ENCODE results near the gene FGF19. TPM values are rescaled to one million over a fixed set of nuclear protein-coding genes. Genes with fewer than 3 reads are reported as not detected.

FGF19 gene
- total RNA-seq, 1 experiment from 2014 or later, result 7.4 TPM

- no peak within 1 kb of the TSS for H2BK5ac ChIP-seq (ENCODE audit: insufficient read length, low read length)
- peak within 1 kb of the TSS; percentile 92 to 93 for H3K4me3 Mint-ChIP-seq
- H2BK20ac ChIP-seq (ENCODE audit: low read depth, low read length, poor library complexity, severe bottlenecking), result no peak within 1 kb of the TSS
- peak within 1 kb of the TSS; percentile 71 for H3K9ac ChIP-seq (ENCODE audit: extremely low read depth, insufficient read length, low read length)
- H4K20me1 ChIP-seq (ENCODE audit: control insufficient read depth, insufficient read depth, insufficient read length), result no peaks in the 10 kb centered on the region
- H3K9me3 Mint-ChIP-seq, result no peaks in the 10 kb centered on the region
- no peak within 1 kb of the TSS for H4K91ac ChIP-seq (ENCODE audit: insufficient read length, low read depth, low read length)
- H3K4me1 ChIP-seq (ENCODE audit: insufficient read depth, low read length), result no peaks in the 10 kb centered on the region; the same call in 1 of the 2 replicates
- H3K4me1 Mint-ChIP-seq, result peaks cover 9 to 16% of the 10 kb centered on the region in 2 experiments
- TF ChIP-seq CTCF (conservative IDR thresholded peaks at IDR 0.05), result no peak
- peak within 1 kb of the TSS; percentile 60; the same call in 1 of the 2 replicates for H3K14ac ChIP-seq (ENCODE audit: insufficient read depth, low read length)
- peak; percentile 96 for DNase-seq
- H4K8ac ChIP-seq (replicated peaks; ENCODE audit: insufficient read length, low read depth, low read length), result no peak within 1 kb of the TSS
- H3K27ac Mint-ChIP-seq, result peak within 1 kb of the TSS in 2 of 3 experiments; percentile 89 to 92; a peak in 3 of 7 replicates
- H3K36me3 Mint-ChIP-seq (ENCODE audit: insufficient read depth in 1 of 3, low read depth in 3 of 3), result peaks cover 2 to 29% (median 23%) of the 10 kb centered on the region in 3 experiments; a peak in 6 of 7 replicates
- no peak within 1 kb of the TSS for H3K18ac ChIP-seq (ENCODE audit: insufficient read length, low read depth, low read length)
- no peak within 1 kb of the TSS for H4K5ac ChIP-seq (ENCODE audit: insufficient read length, low read depth, low read length)
- H2BK15ac ChIP-seq (ENCODE audit: low read depth, low read length), result no peak within 1 kb of the TSS
- H3K27ac ChIP-seq (ENCODE audit: insufficient read length, low read depth, low read length), result no peak within 1 kb of the TSS
- H3K4me2 ChIP-seq (ENCODE audit: insufficient read depth, insufficient read length, low read length), result peak within 1 kb of the TSS; percentile 81
- H2BK120ac ChIP-seq (ENCODE audit: low read depth, low read length, poor library complexity, severe bottlenecking), result no peak within 1 kb of the TSS
- H2BK12ac ChIP-seq (ENCODE audit: insufficient read length, low read depth, low read length), result no peak within 1 kb of the TSS
- H3K27me3 Mint-ChIP-seq (ENCODE audit: low read depth), result peaks cover 1% of the 10 kb centered on the region; the same call in 1 of the 2 replicates
- H3K23me2 ChIP-seq (ENCODE audit: insufficient read length, low read depth, low read length, poor library complexity, severe bottlenecking), result peaks cover 8% of the 10 kb centered on the region
- no peak within 1 kb of the TSS for H3K56ac ChIP-seq (ENCODE audit: insufficient read length, low read depth, low read length)
- no peak within 1 kb of the TSS for H3T11ph ChIP-seq (ENCODE audit: low read length)
- H3K27me3 ChIP-seq (ENCODE audit: insufficient read depth, low read length), result no peaks in the 10 kb centered on the region
- peaks cover 14% of the 10 kb centered on the region for H3K79me1 ChIP-seq (ENCODE audit: insufficient read depth, low read depth, low read length, poor library complexity, severe bottlenecking)
- no CpG with 5 or more reads among the region's 72 CpGs for WGBS (ENCODE audit: extremely low coverage, insufficient read length, low lambda C conversion rate)
- H2AK5ac ChIP-seq (ENCODE audit: insufficient read length, low read length), result no peak within 1 kb of the TSS
- H2AFZ ChIP-seq (ENCODE audit: low read length), result no peak within 1 kb of the TSS
- H3K23ac ChIP-seq (ENCODE audit: insufficient read length, low read depth, low read length), result no peak within 1 kb of the TSS
- no peak within 1 kb of the TSS for H3K4ac ChIP-seq (ENCODE audit: low read depth, low read length)
- H3K9me3 ChIP-seq (ENCODE audit: control insufficient read depth, low read depth, low read length), result no peaks in the 10 kb centered on the region
- peaks cover 10% of the 10 kb centered on the region; the same call in 1 of the 2 replicates for H3K79me2 ChIP-seq (ENCODE audit: insufficient read depth, low read length)
Measured at GRCh38 chr11:69674886-69675714, 28.7 kb downstream of the FGF19 start, which contains the start of gene LTO1. LTO1 (minus strand) TSS chr11:69675353; CDS start chr11:69675239, 114 bp downstream.
